SU-DHL-6 (cell line): Measurements from ENCODE around the gene TEX47.

Experiments
- H2AFZ ChIP-seq: fragments of 200-600 bp; sonication (generic); 2 replicates; pipeline ENCODE4 v1.6.1; 2014; ENCODE audit warnings: low read depth, mild to moderate bottlenecking, moderate library complexity, mixed read lengths, antibody characterized with exemption, low read length; ENCODE audit not compliant: severe bottlenecking
- H3F3A ChIP-seq: fragments of 200-600 bp; shearing (Covaris generic); 2 replicates; pipeline ENCODE4 v1.6.0; 2016; ENCODE audit warnings: antibody characterized with exemption, mild to moderate bottlenecking; ENCODE audit not compliant: insufficient read depth
- H3K27ac ChIP-seq: fragments of 200-600 bp; sonication (generic); 2 replicates; pipeline ENCODE4 v1.5.1; 2016; ENCODE audit warnings: low read depth, mild to moderate bottlenecking, low read length, moderate library complexity, mixed read lengths
- H3K27me3 ChIP-seq: fragments of 200-600 bp; sonication (generic), shearing (Covaris generic); 2 replicates; pipeline ENCODE4 v1.6.0; 2014; ENCODE audit warnings: mild to moderate bottlenecking, low read length
- H3K36me3 ChIP-seq: fragments of 200-600 bp; sonication (generic); 2 replicates; pipeline ENCODE4 v1.6.1; 2014; ENCODE audit warnings: mild to moderate bottlenecking, low read length, mixed read lengths
- H3K4me2 ChIP-seq: fragments of 300-600, 200-600 bp; shearing (Covaris generic), sonication (generic); 2 replicates; pipeline ENCODE4 v1.6.0; 2014; ENCODE audit warnings: low read length, low read depth, mild to moderate bottlenecking; ENCODE audit not compliant: poor library complexity, severe bottlenecking
- H3K4me3 ChIP-seq: fragments of 200-600 bp; sonication (generic); 2 replicates; pipeline ENCODE4 v1.5.1; 2014; ENCODE audit warnings: antibody characterized with exemption, low read length, mild to moderate bottlenecking, mixed read lengths; ENCODE audit not compliant: insufficient read depth, poor library complexity, severe bottlenecking
- H3K79me2 ChIP-seq: fragments of 200-600 bp; sonication (generic); 2 replicates; pipeline ENCODE4 v1.6.1; 2014; ENCODE audit warnings: mild to moderate bottlenecking, low read length, moderate library complexity; ENCODE audit not compliant: insufficient read depth
- H3K9ac ChIP-seq: fragments of 200-600 bp; sonication (generic); 2 replicates; pipeline ENCODE4 v1.7.0; 2014; ENCODE audit warnings: mild to moderate bottlenecking, low read length
- H3K9me2 ChIP-seq: fragments of 200-600 bp; sonication (generic); replicated peaks from 2 replicates; pipeline ENCODE4 v1.6.1; 2014; ENCODE audit warnings: low read length; ENCODE audit not compliant: insufficient read depth
- H3K9me3 ChIP-seq: fragments of 200-600 bp; sonication (generic); 2 replicates; pipeline ENCODE4 v1.6.1; 2014; ENCODE audit warnings: low read length, mixed read lengths; ENCODE audit not compliant: insufficient read depth
- H4K20me1 ChIP-seq: fragments of 200-600 bp; sonication (generic); 2 replicates; pipeline ENCODE4 v1.6.1; 2014; ENCODE audit warnings: low read depth, mild to moderate bottlenecking, antibody characterized with exemption, low read length, moderate library complexity, mixed read lengths
- EZH2phosphoT487 ChIP-seq: fragments of 200-600 bp; sonication (generic), shearing (Covaris generic); conservative IDR thresholded peaks from 2 replicates; pipeline ENCODE4 v1.6.1; 2018; ENCODE audit warnings: mild to moderate bottlenecking, antibody characterized with exemption, low read length, moderate library complexity, mixed read lengths
- TF ChIP-seq, protein P1 (sequence below): fragments of 200-600 bp; sonication (generic); IDR thresholded peaks from one replicate; pipeline ENCODE4 v1.5.1; 2017; ENCODE audit warnings: antibody characterized with exemption, mild to moderate bottlenecking, low read length, moderate library complexity; ENCODE audit not compliant: insufficient read depth, poor library complexity, severe bottlenecking

The TEX47 gene

DNA sequence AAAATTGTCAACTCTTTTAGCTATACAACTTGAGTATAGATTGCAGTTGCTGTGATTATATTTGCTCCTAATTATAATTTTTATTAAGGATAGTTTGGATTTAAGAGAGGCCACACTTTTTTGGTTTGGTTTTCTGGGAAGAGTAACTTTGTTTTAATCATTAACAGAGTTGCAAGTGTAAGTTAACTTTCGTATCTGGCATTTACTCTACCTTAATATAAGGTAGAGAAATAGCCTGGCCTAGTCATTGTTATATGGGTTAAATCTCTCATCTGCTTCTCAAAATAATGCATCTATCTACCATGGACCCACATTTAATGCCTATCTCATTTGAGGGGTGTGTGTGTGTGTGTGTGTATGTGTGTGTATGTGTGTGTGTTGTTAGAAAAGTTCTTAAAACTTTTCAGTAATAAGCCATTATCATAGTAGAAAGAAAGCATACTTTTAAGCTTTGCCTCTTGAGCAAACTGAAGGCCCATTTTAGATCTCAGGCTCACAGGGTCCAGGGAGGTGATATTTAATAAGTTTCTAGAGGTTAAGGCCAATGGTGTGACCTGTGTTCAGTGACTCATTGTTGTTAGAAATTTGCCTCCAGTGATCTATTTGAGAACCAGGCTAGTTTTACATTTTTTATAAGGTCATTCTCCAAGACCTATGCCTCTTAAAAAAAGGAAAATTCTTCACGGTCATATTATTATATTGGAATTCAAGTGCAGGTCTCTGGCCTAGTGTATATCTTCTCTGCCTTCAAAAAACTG is 10.9 kb upstream of the TEX47 start:
- Histone ChIP-seq H3K9ac (no peak overlapping the region), H3K4me2 (no peak overlapping the region), H3K36me3 (no peaks in the 10 kb centered on the region), H4K20me1 (no peaks in the 10 kb centered on the region), H3K4me3 (no peak overlapping the region), H3K27ac (no peak overlapping the region), H3K9me2 (no peaks in the 10 kb centered on the region), H3K79me2 (no peaks in the 10 kb centered on the region), H3K9me3 (no peaks in the 10 kb centered on the region), H2AFZ (no peak overlapping the region), H3F3A (no peaks in the 10 kb centered on the region), H3K27me3 (no peaks in the 10 kb centered on the region)
- TF ChIP-seq EZH2phosphoT487, result no peak
- TF ChIP-seq, protein P1, sequence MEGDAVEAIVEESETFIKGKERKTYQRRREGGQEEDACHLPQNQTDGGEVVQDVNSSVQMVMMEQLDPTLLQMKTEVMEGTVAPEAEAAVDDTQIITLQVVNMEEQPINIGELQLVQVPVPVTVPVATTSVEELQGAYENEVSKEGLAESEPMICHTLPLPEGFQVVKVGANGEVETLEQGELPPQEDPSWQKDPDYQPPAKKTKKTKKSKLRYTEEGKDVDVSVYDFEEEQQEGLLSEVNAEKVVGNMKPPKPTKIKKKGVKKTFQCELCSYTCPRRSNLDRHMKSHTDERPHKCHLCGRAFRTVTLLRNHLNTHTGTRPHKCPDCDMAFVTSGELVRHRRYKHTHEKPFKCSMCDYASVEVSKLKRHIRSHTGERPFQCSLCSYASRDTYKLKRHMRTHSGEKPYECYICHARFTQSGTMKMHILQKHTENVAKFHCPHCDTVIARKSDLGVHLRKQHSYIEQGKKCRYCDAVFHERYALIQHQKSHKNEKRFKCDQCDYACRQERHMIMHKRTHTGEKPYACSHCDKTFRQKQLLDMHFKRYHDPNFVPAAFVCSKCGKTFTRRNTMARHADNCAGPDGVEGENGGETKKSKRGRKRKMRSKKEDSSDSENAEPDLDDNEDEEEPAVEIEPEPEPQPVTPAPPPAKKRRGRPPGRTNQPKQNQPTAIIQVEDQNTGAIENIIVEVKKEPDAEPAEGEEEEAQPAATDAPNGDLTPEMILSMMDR, result no peak

DNA sequence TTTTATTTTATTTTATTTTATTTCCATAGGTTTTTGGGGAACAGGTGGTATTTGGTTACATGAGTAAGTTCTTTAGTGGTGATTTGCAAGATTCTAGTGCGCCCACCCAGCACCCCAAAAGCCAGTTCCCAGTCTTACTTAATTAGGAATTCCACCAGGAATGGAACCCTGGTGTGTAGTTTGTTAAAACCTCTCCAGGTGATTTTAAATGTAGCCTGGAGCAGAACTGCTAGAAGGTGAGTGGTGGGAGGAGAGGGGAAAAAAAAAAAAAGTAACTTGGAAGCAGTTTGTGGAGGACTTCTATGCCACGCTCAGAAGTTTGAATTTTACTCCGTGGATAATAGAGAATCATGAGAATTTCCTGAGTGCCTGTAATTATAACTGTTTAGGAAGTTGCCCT is 5.5 kb upstream of the TEX47 start:
- no peak overlapping the region for H3K4me3 ChIP-seq
- no peak overlapping the region for H2AFZ ChIP-seq
- H3K36me3 ChIP-seq, result no peaks in the 10 kb centered on the region
- no peak overlapping the region for H3K27ac ChIP-seq
- no peaks in the 10 kb centered on the region for H3K9me3 ChIP-seq
- no peaks in the 10 kb centered on the region for H3K9me2 ChIP-seq
- no peaks in the 10 kb centered on the region for H4K20me1 ChIP-seq
- H3K9ac ChIP-seq, result no peak overlapping the region
- H3K4me2 ChIP-seq, result no peak overlapping the region
- H3F3A ChIP-seq, result no peaks in the 10 kb centered on the region
- no peaks in the 10 kb centered on the region for H3K27me3 ChIP-seq
- TF ChIP-seq EZH2phosphoT487, result no peak
- TF ChIP-seq, protein P1, result no peak
- H3K79me2 ChIP-seq, result no peaks in the 10 kb centered on the region

DNA sequence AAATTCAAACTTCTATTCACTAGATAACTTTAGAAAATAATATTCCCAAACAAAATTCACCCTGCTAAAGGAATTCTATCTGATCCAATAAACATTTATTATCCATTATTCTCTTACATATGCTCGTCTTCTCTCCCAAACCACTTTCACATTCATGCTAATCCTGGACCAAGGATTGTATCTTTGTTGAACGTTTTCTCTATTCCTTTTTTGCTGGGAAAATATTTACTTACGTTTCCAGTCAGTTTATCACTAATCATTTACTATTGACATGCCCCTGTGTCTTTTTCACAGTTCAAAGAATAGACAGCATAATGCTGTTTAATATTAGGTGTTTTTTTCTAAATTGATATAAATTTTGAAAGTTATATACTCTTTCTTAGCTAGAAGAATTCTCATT is 3.2 kb downstream of the TEX47 start:
- H3F3A ChIP-seq, result no peaks in the 10 kb centered on the region
- H3K9ac ChIP-seq, result no peak overlapping the region
- no peaks in the 10 kb centered on the region for H3K27me3 ChIP-seq
- H3K4me3 ChIP-seq, result no peak overlapping the region
- H3K36me3 ChIP-seq, result no peaks in the 10 kb centered on the region
- H3K9me2 ChIP-seq, result no peaks in the 10 kb centered on the region
- TF ChIP-seq EZH2phosphoT487, result no peak
- TF ChIP-seq, protein P1, result no peak
- no peak overlapping the region for H2AFZ ChIP-seq
- H3K9me3 ChIP-seq, result no peaks in the 10 kb centered on the region
- H3K79me2 ChIP-seq, result no peaks in the 10 kb centered on the region
- H3K27ac ChIP-seq, result no peak overlapping the region
- H3K4me2 ChIP-seq, result no peak overlapping the region
- no peaks in the 10 kb centered on the region for H4K20me1 ChIP-seq
